MM.1S (cell line): Measurements from ENCODE around the gene GDF7.

Source experiments
- DNase-seq: peaks from one replicate; pipeline ENCODE4 v3.0.0-alpha.2; 2015
- H2AFZ ChIP-seq: fragments of 300-600 bp; sonication (generic); 2 replicates; pipeline ENCODE4 v1.6.0; 2016; ENCODE audit warnings: antibody characterized with exemption, low read length
- H3F3A ChIP-seq: fragments of 300-600 bp; sonication (generic); 2 replicates; pipeline ENCODE4 v1.6.1; 2016; ENCODE audit warnings: mild to moderate bottlenecking, antibody characterized with exemption, low read length, moderate library complexity, mixed read lengths; ENCODE audit not compliant: insufficient read depth
- H3K27ac ChIP-seq: fragments of 300-600 bp; sonication (generic); 2 replicates; pipeline ENCODE4 v1.5.1; 2016; ENCODE audit warnings: mild to moderate bottlenecking, low read length
- H3K27me3 ChIP-seq: fragments of 300-600 bp; sonication (generic); replicated peaks from 2 replicates; pipeline ENCODE4 v1.6.0; 2016; ENCODE audit warnings: low read length; ENCODE audit not compliant: insufficient read depth
- H3K36me3 ChIP-seq: fragments of 300-600 bp; sonication (generic); replicated peaks from 2 replicates; pipeline ENCODE4 v1.6.1; 2016; ENCODE audit warnings: mild to moderate bottlenecking, low read length, mixed read lengths; ENCODE audit not compliant: insufficient read depth
- H3K4me1 ChIP-seq: fragments of 300-600 bp; sonication (generic); 2 replicates; pipeline ENCODE4 v1.6.1; 2016; ENCODE audit warnings: low read length, mixed read lengths
- H3K4me2 ChIP-seq: fragments of 300-600 bp; sonication (generic); 2 replicates; pipeline ENCODE4 v1.6.0; 2016; ENCODE audit warnings: low read depth, low read length
- H3K4me3 ChIP-seq: fragments of 300-600 bp; sonication (generic); 2 replicates; pipeline ENCODE4 v1.5.1; 2016; ENCODE audit warnings: low read length, mixed read lengths
- H3K79me2 ChIP-seq: fragments of 300-600 bp; sonication (generic); 2 replicates; pipeline ENCODE4 v1.6.1; 2016; ENCODE audit warnings: mixed run types, low read length, mixed read lengths
- H3K9ac ChIP-seq: fragments of 300-600 bp; sonication (generic); 2 replicates; pipeline ENCODE4 v1.6.1; 2016; ENCODE audit warnings: low read length, mixed read lengths
- H3K9me2 ChIP-seq: fragments of 300-600 bp; sonication (generic); replicated peaks from 2 replicates; pipeline ENCODE4 v1.6.1; 2016; ENCODE audit warnings: mild to moderate bottlenecking, low read length, mixed read lengths; ENCODE audit not compliant: insufficient read depth
- H3K9me3 ChIP-seq: fragments of 300-600 bp; sonication (generic); replicated peaks from 2 replicates; pipeline ENCODE4 v1.6.1; 2016; ENCODE audit warnings: mild to moderate bottlenecking, low read length, mixed read lengths; ENCODE audit not compliant: insufficient read depth
- H4K20me1 ChIP-seq: fragments of 300-600 bp; sonication (generic); 2 replicates; pipeline ENCODE4 v1.6.1; 2016; ENCODE audit warnings: mild to moderate bottlenecking, low read length, moderate library complexity, mixed read lengths; ENCODE audit not compliant: insufficient read depth
- EZH2 ChIP-seq: fragments of 300-600 bp; sonication (generic); optimal IDR thresholded peaks from 2 replicates; pipeline ENCODE3; 2017; ENCODE audit warnings: low read depth, mild to moderate bottlenecking, antibody characterized with exemption, low read length, mixed read lengths
- EZH2phosphoT487 ChIP-seq: fragments of 300-600 bp; sonication (generic); IDR thresholded peaks from 2 replicates; pipeline ENCODE4 v1.6.1; 2018; ENCODE audit warnings: antibody characterized with exemption, low read length
- TF ChIP-seq, protein P1 (sequence below): fragments of 300-600 bp; sonication (generic); IDR thresholded peaks from 2 replicates; pipeline ENCODE4 v1.5.1; 2016; ENCODE audit warnings: antibody characterized with exemption, low read length, mixed read lengths

Gene GDF7

DNA sequence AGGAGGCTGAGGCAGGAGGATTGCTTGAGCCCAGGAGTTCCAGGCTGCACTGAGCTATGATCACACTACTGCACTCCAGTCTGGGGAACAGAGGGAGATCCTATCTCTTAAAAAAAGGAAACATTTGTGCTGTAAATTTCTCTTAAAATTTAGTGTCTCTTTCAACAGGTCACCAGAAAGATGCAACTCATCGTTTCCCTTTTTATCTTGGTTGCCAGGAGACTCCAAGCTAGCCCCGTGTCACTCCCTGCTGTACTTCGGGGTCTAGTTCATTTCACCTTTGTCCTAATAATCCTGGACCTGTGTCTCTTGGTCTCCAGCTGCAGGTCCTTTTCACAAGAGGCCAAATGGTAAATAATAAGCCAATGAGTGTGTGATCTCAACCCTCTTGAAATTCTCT lies 23.1 kb upstream of the GDF7 start:
- H3K79me2 ChIP-seq: peaks cover 12% of the 10 kb centered on the region
- H3K4me2 ChIP-seq: no peak overlapping the region
- no peaks in the 10 kb centered on the region for H3F3A ChIP-seq
- no peak for DNase-seq
- no peaks in the 10 kb centered on the region for H3K9me3 ChIP-seq
- H3K27me3 ChIP-seq: no peaks in the 10 kb centered on the region
- no peak for TF ChIP-seq EZH2phosphoT487
- TF ChIP-seq, protein P1, sequence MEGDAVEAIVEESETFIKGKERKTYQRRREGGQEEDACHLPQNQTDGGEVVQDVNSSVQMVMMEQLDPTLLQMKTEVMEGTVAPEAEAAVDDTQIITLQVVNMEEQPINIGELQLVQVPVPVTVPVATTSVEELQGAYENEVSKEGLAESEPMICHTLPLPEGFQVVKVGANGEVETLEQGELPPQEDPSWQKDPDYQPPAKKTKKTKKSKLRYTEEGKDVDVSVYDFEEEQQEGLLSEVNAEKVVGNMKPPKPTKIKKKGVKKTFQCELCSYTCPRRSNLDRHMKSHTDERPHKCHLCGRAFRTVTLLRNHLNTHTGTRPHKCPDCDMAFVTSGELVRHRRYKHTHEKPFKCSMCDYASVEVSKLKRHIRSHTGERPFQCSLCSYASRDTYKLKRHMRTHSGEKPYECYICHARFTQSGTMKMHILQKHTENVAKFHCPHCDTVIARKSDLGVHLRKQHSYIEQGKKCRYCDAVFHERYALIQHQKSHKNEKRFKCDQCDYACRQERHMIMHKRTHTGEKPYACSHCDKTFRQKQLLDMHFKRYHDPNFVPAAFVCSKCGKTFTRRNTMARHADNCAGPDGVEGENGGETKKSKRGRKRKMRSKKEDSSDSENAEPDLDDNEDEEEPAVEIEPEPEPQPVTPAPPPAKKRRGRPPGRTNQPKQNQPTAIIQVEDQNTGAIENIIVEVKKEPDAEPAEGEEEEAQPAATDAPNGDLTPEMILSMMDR: no peak
- TF ChIP-seq EZH2: no peak
- no peak overlapping the region for H3K4me3 ChIP-seq
- H3K27ac ChIP-seq: no peak overlapping the region
- no peaks in the 10 kb centered on the region for H3K4me1 ChIP-seq
- no peak overlapping the region for H2AFZ ChIP-seq
- H3K9ac ChIP-seq: no peak overlapping the region
- H4K20me1 ChIP-seq: no peaks in the 10 kb centered on the region
- H3K36me3 ChIP-seq: no peaks in the 10 kb centered on the region
- no peaks in the 10 kb centered on the region for H3K9me2 ChIP-seq

DNA sequence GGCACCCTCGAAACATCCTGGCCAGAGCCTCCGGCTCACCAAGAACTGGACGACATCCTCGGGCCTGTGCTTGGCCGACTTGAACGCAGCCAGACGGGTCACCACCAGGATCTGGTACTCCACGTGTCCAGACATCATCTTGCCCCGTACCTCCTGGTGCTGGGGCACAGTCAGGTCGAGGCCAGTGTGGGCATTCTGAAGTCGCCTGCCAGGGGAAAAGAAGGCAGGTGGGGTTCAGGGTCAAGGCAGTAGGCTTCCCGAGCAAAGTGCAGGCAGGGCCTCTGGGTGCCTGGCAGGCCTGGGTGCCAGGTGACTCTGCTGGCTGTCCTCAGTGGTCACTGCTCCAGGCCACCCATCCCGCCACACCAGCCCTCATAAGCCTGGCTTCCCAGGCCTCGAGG lies 21.6 kb upstream of the GDF7 start:
- peaks cover 5% of the 10 kb centered on the region for H3K4me1 ChIP-seq
- H3K9me2 ChIP-seq: no peaks in the 10 kb centered on the region
- H3K27me3 ChIP-seq: no peaks in the 10 kb centered on the region
- DNase-seq: no peak
- H3K4me2 ChIP-seq: no peak overlapping the region
- no peak overlapping the region for H3K27ac ChIP-seq
- no peak overlapping the region for H3K4me3 ChIP-seq
- peaks cover 26% of the 10 kb centered on the region for H3K79me2 ChIP-seq
- no peaks in the 10 kb centered on the region for H3K9me3 ChIP-seq
- H2AFZ ChIP-seq: no peak overlapping the region
- no peaks in the 10 kb centered on the region for H3K36me3 ChIP-seq
- H3F3A ChIP-seq: no peaks in the 10 kb centered on the region
- no peak overlapping the region for H3K9ac ChIP-seq
- TF ChIP-seq EZH2 (no peak), EZH2phosphoT487 (no peak)
- TF ChIP-seq, protein P1: no peak
- H4K20me1 ChIP-seq: no peaks in the 10 kb centered on the region

DNA sequence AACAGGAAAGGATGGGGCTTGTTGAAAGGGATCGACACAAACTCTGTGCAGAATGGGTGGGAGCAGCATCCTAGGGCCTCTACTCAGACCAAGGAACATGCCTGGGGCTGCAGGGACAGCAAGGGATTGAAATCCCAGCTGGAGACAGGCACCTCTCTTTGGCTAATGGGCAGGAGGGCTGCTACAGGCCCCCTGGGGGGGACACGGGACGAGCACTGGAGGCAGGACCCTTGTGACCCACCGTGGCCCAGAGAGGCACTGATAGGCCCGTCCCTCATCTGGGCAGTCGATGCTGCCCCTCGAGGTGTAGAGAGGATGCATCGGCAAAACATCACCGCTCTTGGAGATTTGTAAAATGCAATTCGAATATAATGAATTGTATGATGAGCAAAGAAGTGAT lies 21.2 kb upstream of the GDF7 start:
- H3K4me1 ChIP-seq: peaks cover 5% of the 10 kb centered on the region
- no peaks in the 10 kb centered on the region for H3K9me3 ChIP-seq

More for the DNA sequence above, 21.2 kb upstream of the GDF7 start:
- no peaks in the 10 kb centered on the region for H3K27me3 ChIP-seq
- H3K9ac ChIP-seq: no peak overlapping the region
- H4K20me1 ChIP-seq: no peaks in the 10 kb centered on the region
- no peak overlapping the region for H3K27ac ChIP-seq
- no peaks in the 10 kb centered on the region for H3K36me3 ChIP-seq
- no peak overlapping the region for H2AFZ ChIP-seq
- no peaks in the 10 kb centered on the region for H3F3A ChIP-seq
- H3K9me2 ChIP-seq: no peaks in the 10 kb centered on the region
- TF ChIP-seq EZH2phosphoT487 (no peak), EZH2 (no peak)
- TF ChIP-seq, protein P1: no peak
- DNase-seq: no peak
- no peak overlapping the region for H3K4me3 ChIP-seq
- peaks cover 30% of the 10 kb centered on the region for H3K79me2 ChIP-seq
- H3K4me2 ChIP-seq: no peak overlapping the region
